Stimulated activated CD4-positive, alpha-beta T cell treated with anti-CD3 and anti-CD28 coated beads, Interleukin-15, amount 100 ng/mL, for 24 hours (primary cell): Measurements from ENCODE around the gene PCYT2.

Experiments used
- DNase-seq: peaks from one replicate; pipeline ENCODE4 v3.0.0-alpha.2; 2020

Gene PCYT2

GRCh38 chr17:81869221-81870130 is 41.7 kb downstream of the PCYT2 start:
- peak; percentile 64 for DNase-seq

- DNase-seq, result peak; percentile 41
These were observed 42.5 kb downstream of the PCYT2 start for GRCh38 chr17:81868674-81869220.

- DNase-seq, result peak; percentile 39
These were observed 43.1 kb downstream of the PCYT2 start for GRCh38 chr17:81867991-81868673.

- peak; percentile 52 for DNase-seq
These were observed 43.8 kb downstream of the PCYT2 start for GRCh38 chr17:81867170-81867990.

GRCh38 chr17:81866440-81867169 is 44.6 kb downstream of the PCYT2 start:
- DNase-seq, result peak; percentile 39

GRCh38 chr17:81865733-81866439 is 45.3 kb downstream of the PCYT2 start:
- DNase-seq, result peak; percentile 37

- DNase-seq, result no peak
These were observed 45.9 kb downstream of the PCYT2 start for GRCh38 chr17:81865358-81865732.

- no peak for DNase-seq
These were observed 47.1 kb downstream of the PCYT2 start for GRCh38 chr17:81863833-81864768.

- DNase-seq, result no peak
These were observed 48.0 kb downstream of the PCYT2 start for GRCh38 chr17:81863123-81863675.

- peak; percentile 99 for DNase-seq
These were observed 50.2 kb downstream of the PCYT2 start for GRCh38 chr17:81860756-81861568.

GRCh38 chr17:81859906-81860755 is 51.1 kb downstream of the PCYT2 start, which contains the start of gene P4HB:
Gene P4HB (minus strand): TSS chr17:81860535. CDS start chr17:81860471, 64 bp downstream.
- DNase-seq, result no peak

GRCh38 chr17:81858967-81859905 is 52.0 kb downstream of the PCYT2 start:
- no peak for DNase-seq

- DNase-seq, result no peak
These were observed 52.8 kb downstream of the PCYT2 start for GRCh38 chr17:81858170-81858966.

- DNase-seq, result no peak
These were observed 56.0 kb downstream of the PCYT2 start for GRCh38 chr17:81854974-81855774.

- no peak for DNase-seq
These were observed 59.0 kb downstream of the PCYT2 start for GRCh38 chr17:81852237-81852636.
